ENCODE data around the gene SGCA. TPM values are rescaled to one million over a fixed set of nuclear protein-coding genes. Genes with fewer than 3 reads are reported as not detected.

The SGCA gene
- total and polyA plus RNA-seq, 2 of the 13 experiments (the other 11 are each of a cell fraction or from before 2014, with no cell fraction given), result not detected

DNA sequence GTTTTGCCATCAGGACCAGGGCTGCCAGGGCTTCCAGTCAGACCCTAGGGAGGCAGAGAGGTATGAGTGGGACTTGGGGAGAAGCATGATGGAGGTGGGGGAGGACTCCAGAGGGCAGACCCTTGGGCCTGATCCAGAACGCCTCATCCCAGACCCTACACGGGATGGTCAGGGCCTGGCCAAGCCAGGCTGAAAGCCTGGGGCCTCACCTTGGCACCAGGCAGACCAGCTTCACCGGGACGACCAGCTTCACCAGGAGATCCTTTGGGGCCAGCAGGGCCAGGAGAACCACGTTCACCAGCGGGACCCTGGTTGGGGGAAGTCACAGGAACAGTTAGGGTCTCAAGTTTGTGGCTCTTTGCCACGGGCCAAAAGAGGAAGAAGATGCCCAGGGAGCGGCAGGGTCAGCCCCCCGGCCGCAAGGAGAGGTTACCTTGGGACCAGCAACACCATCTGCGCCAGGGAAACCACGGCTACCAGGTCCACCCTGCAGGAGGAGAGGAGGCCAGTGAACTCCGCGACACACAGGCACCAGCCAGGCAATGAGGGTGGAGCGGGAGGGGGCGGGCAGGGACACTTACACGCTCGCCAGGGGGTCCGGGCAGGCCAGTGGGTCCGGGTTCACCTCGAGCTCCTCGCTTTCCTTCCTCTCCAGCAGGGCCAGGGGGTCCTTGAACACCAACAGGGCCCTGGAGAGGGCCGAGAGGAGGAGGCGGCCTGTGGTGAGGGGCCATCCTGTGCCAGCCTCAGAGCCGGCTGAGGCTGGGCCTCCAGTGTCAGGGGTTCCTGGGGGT is 28.5 kb downstream of the SGCA start:
- H3K9ac ChIP-seq (ENCODE audit: insufficient read depth, low read depth, low read length), result no peak overlapping the region
- ChIA-PET POLR2A (no interaction called here), CTCF (ENCODE audit: low intra/inter-chr PET ratio, low total read pairs) (no interaction called here)
- no peaks in the 10 kb centered on the region for H3K36me3 ChIP-seq (replicated peaks in 1 of 2; ENCODE audit: control insufficient read depth in 1 of 2, insufficient read depth in 2 of 2, low read length in 2 of 2)
- no TSS peak for BruUV-seq (replicated peaks)
- no peaks in the 10 kb centered on the region for H3K79me2 ChIP-seq (ENCODE audit: insufficient read depth, low read length)
- ATAC-seq, result no peak
- no peaks in the 10 kb centered on the region for H3K4me1 ChIP-seq (ENCODE audit: insufficient read depth, low read length)
- no peak for FAIRE-seq
- H3K4me3 ChIP-seq (replicated peaks in 1 of 3; ENCODE audit: insufficient read depth in 1 of 3, low read depth in 2 of 3, low read length in 3 of 3), result no peak overlapping the region
- H4K20me1 ChIP-seq (ENCODE audit: insufficient read depth, low read length), result no peaks in the 10 kb centered on the region
- no peak for DNase-seq (ENCODE audit: low spot score)
- intact Hi-C loops (cut with micrococcal nuclease; ENCODE audit: unreplicated experiment), result no loop called here
- in situ Hi-C loops (cut with HindIII; ENCODE audit: extremely low pct_ligation_motif_present, low pct_unique_long_range_greater_than_20kb), result no loop called here
- no peak overlapping the region for H3K4me2 ChIP-seq (ENCODE audit: low read depth, low read length)
- peaks cover 14 to 84% of the 10 kb centered on the region in 2 experiments for H3K27me3 ChIP-seq (ENCODE audit: control insufficient read depth in 1 of 2, insufficient read depth in 2 of 2, low read length in 2 of 2)
- H3K27ac ChIP-seq (ENCODE audit: extremely low read length, insufficient read depth, low read length), result no peak overlapping the region
- TF ChIP-seq ZNF407 (CRISPR knock-in tag; IDR thresholded peaks at IDR 0.05; ENCODE audit: not compliant biosample characterization), result no peak
- no peak for TF ChIP-seq SP140L (CRISPR knock-in tag; IDR thresholded peaks at IDR 0.05; ENCODE audit: borderline replicate concordance)
- TF ChIP-seq FOXO4 (CRISPR knock-in tag; conservative IDR thresholded peaks at IDR 0.05), result 0 out of 2 replicates have a peak, but pooled peaks have one; percentile 58
- no peak for TF ChIP-seq ZNF607 (CRISPR knock-in tag; IDR thresholded peaks at IDR 0.05; ENCODE audit: borderline replicate concordance)
- no peak for TF ChIP-seq ZNF674 (CRISPR knock-in tag; IDR thresholded peaks at IDR 0.05; ENCODE audit: low read depth)
- TF ChIP-seq ZNF546 (CRISPR knock-in tag; conservative IDR thresholded peaks at IDR 0.05), result no peak
- TF ChIP-seq NCOR1 (IDR thresholded peaks at IDR 0.05; ENCODE audit: borderline replicate concordance, low read length), result no peak
- no peaks in the 10 kb centered on the region for H3K9me3 ChIP-seq (ENCODE audit: low read length)
- H2AFZ ChIP-seq (ENCODE audit: low read length), result no peak overlapping the region
- WGBS (ENCODE audit: low lambda C conversion rate), result 36% methylated on average over 7 of the region's 25 CpGs
